PFSK-1 (cell line): Measurements from ENCODE around the gene MLF2.

Experiments used
- POLR2AphosphoS5 ChIP-seq: IDR thresholded peaks from 2 replicates; pipeline ENCODE4 v1.6.1; 2012; ENCODE audit warnings: low read depth, mild to moderate bottlenecking, control low read depth, low read length, moderate library complexity
- TF ChIP-seq, protein P1 (sequence below), 2 experiments: IDR thresholded peaks; 2 replicates each; pipeline versions ENCODE4 v1.6.1 to v1.8.0; 2011 to 2012; ENCODE audit warnings: low read depth in 2 of 2, low read length in 2 of 2, control low read depth in 1 of 2, inconsistent platforms in 1 of 2, mild to moderate bottlenecking in 1 of 2, moderate library complexity in 1 of 2; ENCODE audit not compliant: insufficient read depth in 1 of 2

DNA sequence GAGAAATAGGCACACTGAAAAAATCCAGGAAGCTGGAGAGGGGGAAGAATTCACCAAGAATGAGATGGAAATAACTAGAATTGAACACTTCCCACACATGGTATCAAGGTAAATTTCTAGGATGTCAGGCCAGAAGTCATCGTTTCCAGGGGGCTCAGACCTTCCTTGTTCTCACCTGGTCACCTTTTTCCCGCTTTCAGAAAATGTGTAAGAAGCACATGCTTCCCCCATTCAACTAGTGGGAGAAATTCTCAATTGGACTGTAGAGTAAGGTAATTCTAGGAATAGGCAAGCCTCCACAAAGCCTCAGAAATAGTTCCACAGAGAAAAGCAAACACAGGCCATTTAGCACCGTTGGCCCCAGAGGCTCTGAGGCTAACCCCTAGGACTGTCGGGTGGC is 10.4 kb upstream of the MLF2 start:
- no peak for TF ChIP-seq POLR2AphosphoS5
- TF ChIP-seq, protein P1, sequence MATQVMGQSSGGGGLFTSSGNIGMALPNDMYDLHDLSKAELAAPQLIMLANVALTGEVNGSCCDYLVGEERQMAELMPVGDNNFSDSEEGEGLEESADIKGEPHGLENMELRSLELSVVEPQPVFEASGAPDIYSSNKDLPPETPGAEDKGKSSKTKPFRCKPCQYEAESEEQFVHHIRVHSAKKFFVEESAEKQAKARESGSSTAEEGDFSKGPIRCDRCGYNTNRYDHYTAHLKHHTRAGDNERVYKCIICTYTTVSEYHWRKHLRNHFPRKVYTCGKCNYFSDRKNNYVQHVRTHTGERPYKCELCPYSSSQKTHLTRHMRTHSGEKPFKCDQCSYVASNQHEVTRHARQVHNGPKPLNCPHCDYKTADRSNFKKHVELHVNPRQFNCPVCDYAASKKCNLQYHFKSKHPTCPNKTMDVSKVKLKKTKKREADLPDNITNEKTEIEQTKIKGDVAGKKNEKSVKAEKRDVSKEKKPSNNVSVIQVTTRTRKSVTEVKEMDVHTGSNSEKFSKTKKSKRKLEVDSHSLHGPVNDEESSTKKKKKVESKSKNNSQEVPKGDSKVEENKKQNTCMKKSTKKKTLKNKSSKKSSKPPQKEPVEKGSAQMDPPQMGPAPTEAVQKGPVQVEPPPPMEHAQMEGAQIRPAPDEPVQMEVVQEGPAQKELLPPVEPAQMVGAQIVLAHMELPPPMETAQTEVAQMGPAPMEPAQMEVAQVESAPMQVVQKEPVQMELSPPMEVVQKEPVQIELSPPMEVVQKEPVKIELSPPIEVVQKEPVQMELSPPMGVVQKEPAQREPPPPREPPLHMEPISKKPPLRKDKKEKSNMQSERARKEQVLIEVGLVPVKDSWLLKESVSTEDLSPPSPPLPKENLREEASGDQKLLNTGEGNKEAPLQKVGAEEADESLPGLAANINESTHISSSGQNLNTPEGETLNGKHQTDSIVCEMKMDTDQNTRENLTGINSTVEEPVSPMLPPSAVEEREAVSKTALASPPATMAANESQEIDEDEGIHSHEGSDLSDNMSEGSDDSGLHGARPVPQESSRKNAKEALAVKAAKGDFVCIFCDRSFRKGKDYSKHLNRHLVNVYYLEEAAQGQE (IDR thresholded peaks at IDR 0.05; ENCODE audit: insufficient read depth in 1 of 2, low read depth in 2 of 2, low read length in 2 of 2) = no peak
